Endothelial cell of umbilical vein (primary cell): ENCODE results near the gene POGLUT3.

Source experiments
- EZH2 ChIP-seq: IDR thresholded peaks from 2 replicates; pipeline ENCODE4 v1.6.1; 2012; ENCODE audit warnings: borderline replicate concordance, low read depth, mild to moderate bottlenecking, moderate library complexity, low read length, inconsistent platforms; ENCODE audit not compliant: severe bottlenecking
- POLR2A ChIP-seq: IDR thresholded peaks from 2 replicates; pipeline ENCODE4 v1.6.1; 2012; ENCODE audit warnings: low read depth, mild to moderate bottlenecking, control low read depth, low read length
- TF ChIP-seq, protein P1 (sequence below), 2 donors: IDR thresholded peaks; 1 replicate in 1 of 2; 2 replicates in 1 of 2; pipeline ENCODE4 v1.5.1; 2011; ENCODE audit warnings: low read length in 2 of 2, mild to moderate bottlenecking in 2 of 2, moderate library complexity in 2 of 2, control low read depth in 1 of 2, inconsistent platforms in 1 of 2, low read depth in 1 of 2; ENCODE audit not compliant: insufficient read depth in 1 of 2; ENCODE audit errors: extremely low read depth in 1 of 2

DNA sequence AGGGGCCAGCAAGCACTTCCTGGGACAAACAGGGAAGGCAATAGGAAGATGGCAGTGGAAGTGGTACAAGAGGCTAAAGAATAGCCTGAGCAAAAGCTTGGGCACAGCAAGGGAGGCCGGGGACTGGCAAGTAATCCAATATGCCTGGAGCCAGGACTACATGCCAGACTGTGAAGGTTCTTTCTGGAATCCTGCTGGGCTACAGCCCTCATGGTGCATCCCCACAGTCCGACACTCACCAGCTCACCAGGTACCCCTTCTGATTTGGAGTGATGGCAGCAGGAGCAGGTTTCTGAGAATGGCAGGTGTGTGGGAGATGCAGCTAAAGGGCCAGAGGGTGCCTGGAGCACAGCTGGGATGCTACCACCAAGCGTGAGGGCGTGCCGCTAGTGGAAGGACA is 32.2 kb upstream of the POGLUT3 start:
- TF ChIP-seq, protein P1, sequence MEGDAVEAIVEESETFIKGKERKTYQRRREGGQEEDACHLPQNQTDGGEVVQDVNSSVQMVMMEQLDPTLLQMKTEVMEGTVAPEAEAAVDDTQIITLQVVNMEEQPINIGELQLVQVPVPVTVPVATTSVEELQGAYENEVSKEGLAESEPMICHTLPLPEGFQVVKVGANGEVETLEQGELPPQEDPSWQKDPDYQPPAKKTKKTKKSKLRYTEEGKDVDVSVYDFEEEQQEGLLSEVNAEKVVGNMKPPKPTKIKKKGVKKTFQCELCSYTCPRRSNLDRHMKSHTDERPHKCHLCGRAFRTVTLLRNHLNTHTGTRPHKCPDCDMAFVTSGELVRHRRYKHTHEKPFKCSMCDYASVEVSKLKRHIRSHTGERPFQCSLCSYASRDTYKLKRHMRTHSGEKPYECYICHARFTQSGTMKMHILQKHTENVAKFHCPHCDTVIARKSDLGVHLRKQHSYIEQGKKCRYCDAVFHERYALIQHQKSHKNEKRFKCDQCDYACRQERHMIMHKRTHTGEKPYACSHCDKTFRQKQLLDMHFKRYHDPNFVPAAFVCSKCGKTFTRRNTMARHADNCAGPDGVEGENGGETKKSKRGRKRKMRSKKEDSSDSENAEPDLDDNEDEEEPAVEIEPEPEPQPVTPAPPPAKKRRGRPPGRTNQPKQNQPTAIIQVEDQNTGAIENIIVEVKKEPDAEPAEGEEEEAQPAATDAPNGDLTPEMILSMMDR (IDR thresholded peaks at IDR 0.05; ENCODE audit: extremely low read depth in 1 of 2, insufficient read depth in 1 of 2, low read depth in 1 of 2, low read length in 2 of 2), result no peak
- TF ChIP-seq POLR2A, result no peak
- no peak for TF ChIP-seq EZH2
